Fibroblast of the aortic adventitia (primary cell): ENCODE measurements around the gene ADGRF3. TPM values are rescaled to one million over a fixed set of nuclear protein-coding genes. Genes with fewer than 3 reads are reported as not detected.
A peak's percentile ranks its signal among the peaks of the same experiment; 100 is the strongest.
"Not testable (repeated sequence)": the region's sequence is repeated elsewhere in the genome, so short reads cannot be mapped to it uniquely, and the experiment has no call there.

ENCODE experiments used
- DNase-seq: peaks from one replicate; pipeline ENCODE4 v3.0.0-alpha.2; 2010; ENCODE audit warnings: low read depth
- H3K4me3 ChIP-seq: 2 replicates; pipeline ENCODE4 v1.5.1; 2011; ENCODE audit warnings: low read depth, mild to moderate bottlenecking, control low read depth, low read length, moderate library complexity
- total RNA-seq: library from RNA; depleted of rRNA; stranded (reverse); fragments of >200 nt; gene quantifications from 2 replicates; pipeline ENCODE4 v1.2.3, GENCODE V29; 2012; ENCODE audit warnings: low replicate concordance
- TF ChIP-seq, protein P1 (sequence below): IDR thresholded peaks from 2 replicates; pipeline ENCODE4 v1.5.1; 2011; ENCODE audit warnings: mild to moderate bottlenecking, low read length, control low read depth, inconsistent platforms; ENCODE audit not compliant: insufficient read depth

The ADGRF3 gene
- total RNA-seq, 1 donor: 0.09 TPM

DNA sequence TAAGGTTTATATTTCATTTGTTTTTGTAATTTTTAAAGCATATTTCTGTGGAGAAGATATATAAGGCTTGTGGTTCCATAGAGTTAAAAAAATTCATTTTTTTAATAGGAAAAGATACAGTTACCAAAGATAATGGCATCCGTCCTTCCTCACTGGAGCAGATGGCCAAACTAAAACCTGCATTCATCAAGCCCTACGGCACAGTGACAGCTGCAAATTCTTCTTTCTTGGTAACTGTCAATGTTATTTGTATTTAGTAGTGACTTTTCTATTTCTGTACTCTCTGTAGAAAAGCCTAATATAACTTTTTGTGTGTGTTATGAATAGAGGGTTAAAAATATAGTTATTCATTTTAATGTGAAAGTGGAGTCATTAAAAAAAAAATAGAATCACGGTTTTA is 66.7 kb downstream of the ADGRF3 start:
- H3K4me3 ChIP-seq: no peak overlapping the region
- DNase-seq: no peak
- TF ChIP-seq, protein P1, sequence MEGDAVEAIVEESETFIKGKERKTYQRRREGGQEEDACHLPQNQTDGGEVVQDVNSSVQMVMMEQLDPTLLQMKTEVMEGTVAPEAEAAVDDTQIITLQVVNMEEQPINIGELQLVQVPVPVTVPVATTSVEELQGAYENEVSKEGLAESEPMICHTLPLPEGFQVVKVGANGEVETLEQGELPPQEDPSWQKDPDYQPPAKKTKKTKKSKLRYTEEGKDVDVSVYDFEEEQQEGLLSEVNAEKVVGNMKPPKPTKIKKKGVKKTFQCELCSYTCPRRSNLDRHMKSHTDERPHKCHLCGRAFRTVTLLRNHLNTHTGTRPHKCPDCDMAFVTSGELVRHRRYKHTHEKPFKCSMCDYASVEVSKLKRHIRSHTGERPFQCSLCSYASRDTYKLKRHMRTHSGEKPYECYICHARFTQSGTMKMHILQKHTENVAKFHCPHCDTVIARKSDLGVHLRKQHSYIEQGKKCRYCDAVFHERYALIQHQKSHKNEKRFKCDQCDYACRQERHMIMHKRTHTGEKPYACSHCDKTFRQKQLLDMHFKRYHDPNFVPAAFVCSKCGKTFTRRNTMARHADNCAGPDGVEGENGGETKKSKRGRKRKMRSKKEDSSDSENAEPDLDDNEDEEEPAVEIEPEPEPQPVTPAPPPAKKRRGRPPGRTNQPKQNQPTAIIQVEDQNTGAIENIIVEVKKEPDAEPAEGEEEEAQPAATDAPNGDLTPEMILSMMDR: no peak

- DNase-seq: no peak
- no peak overlapping the region for H3K4me3 ChIP-seq
- TF ChIP-seq, protein P1: no peak
Observed at GRCh38 chr2:26276484-26277227, 69.9 kb downstream of the ADGRF3 start.

GRCh38 chr2:26274058-26274613 is 72.5 kb downstream of the ADGRF3 start:
- no peak overlapping the region for H3K4me3 ChIP-seq
- TF ChIP-seq, protein P1: no peak
- peak; percentile 98 for DNase-seq

DNA sequence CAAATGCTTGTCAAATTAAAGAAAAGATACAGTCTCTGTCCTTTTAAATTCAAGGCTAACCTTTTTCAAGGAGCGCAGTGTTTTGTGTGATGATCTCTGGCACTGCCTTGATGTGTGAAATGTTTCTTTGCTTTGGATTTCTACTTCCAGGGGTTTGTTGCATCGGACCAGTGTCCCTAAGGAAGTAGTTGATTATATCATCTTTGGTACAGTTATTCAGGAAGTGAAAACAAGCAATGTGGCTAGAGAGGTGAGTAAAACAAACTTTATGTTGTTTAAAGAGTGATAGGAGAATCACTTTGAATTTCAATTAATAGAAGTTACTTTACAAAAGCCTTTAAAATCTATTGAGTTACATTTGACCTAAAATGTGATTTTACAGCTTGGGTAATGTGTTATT is 73.1 kb downstream of the ADGRF3 start:
- DNase-seq: peak; percentile 30
- TF ChIP-seq, protein P1: no peak
- no peak overlapping the region for H3K4me3 ChIP-seq

- TF ChIP-seq, protein P1: no peak
- no peak overlapping the region for H3K4me3 ChIP-seq
- DNase-seq: no peak
Observed at GRCh38 chr2:26270373-26270772, 76.2 kb downstream of the ADGRF3 start.

GRCh38 chr2:26269571-26270158 is 76.9 kb downstream of the ADGRF3 start:
- no peak for DNase-seq
- H3K4me3 ChIP-seq: no peak overlapping the region
- TF ChIP-seq, protein P1: no peak

GRCh38 chr2:26268670-26269385 is 77.8 kb downstream of the ADGRF3 start:
- not testable (repeated sequence) for H3K4me3 ChIP-seq, DNase-seq
